ENCODE measurements around the gene ETS1. TPM values are rescaled to one million over a fixed set of nuclear protein-coding genes. Genes with fewer than 3 reads are reported as not detected.
A peak's percentile ranks its signal among the peaks of the same experiment; 100 is the strongest.

ETS1 gene
- total and polyA plus RNA-seq, 5 donors from 2014 or later, result 489 to 1,033 (median 577) TPM

GRCh38 chr11:128497776-128498095 lies 89.6 kb downstream of the ETS1 start:
- Mint-ChIP-seq H3K9me3 (no peaks in the 10 kb centered on the region), H3K27ac (peak overlapping the region; percentile 61 to 98 (median 74)), H3K27me3 (no peaks in the 10 kb centered on the region), H3K4me1 (peaks cover 60 to 98% (median 88%) of the 10 kb centered on the region in 4 donors), H3K36me3 (peaks cover 70% of the 10 kb centered on the region), H3K4me3 (peak overlapping the region; percentile 87 to 98 (median 94))
- Histone ChIP-seq H3K4me3 (ENCODE audit: low read depth, low read length) (peak overlapping the region; percentile 100), H3K36me3 (ENCODE audit: control insufficient read depth, insufficient read depth, low read length) (peaks cover 83% of the 10 kb centered on the region), H3K27ac (ENCODE audit: insufficient read depth, low read length, poor library complexity, severe bottlenecking) (peak overlapping the region; percentile 97), H3K4me1 (ENCODE audit: control insufficient read depth, insufficient read depth, low read length, poor library complexity, severe bottlenecking) (peaks cover 100% of the 10 kb centered on the region), H3K27me3 (ENCODE audit: control insufficient read depth, insufficient read depth, low read length) (no peaks in the 10 kb centered on the region), H3K9me3 (ENCODE audit: control insufficient read depth in 2 of 2, low read length in 2 of 2) (no peaks in the 10 kb centered on the region)
- ATAC-seq (ENCODE audit: low read depth in 2 of 2) (no peak), DNase-seq (no peak)

DNA sequence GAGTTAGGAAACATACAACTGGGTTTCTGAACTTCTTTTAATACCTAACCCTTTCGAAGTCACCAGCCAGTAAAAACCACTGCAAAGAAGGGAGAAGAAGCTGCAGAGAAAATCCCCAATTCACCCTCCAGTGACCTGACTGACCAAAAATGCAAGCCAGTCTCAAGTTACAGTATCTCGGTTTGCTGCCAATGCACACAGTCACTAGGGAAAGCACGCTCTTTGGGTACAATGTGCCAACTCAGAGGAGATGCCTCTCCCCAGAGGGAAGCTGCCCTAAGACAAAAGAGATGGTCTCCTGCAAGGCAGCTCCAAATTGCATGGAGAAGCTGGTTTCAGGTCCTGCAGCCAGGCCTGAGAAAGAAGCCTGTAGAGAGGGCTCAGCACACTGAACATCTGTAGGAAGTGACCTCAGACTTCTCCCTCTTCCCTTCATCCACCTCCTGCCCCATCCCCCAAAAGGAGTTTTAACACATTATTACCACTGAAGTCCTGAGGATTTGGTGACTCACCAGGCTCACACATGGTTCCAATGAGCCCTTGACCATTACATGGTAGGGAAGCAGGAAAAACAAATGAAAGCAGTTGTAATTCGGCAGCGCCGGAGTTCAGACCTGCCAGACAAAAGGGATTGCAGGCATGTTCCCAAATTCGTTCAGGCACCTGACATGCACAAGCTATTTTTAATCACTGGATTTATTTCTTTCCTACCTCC lies 90.1 kb downstream of the ETS1 start:
- ATAC-seq (ENCODE audit: low read depth in 2 of 2) (no peak), DNase-seq (peak in 1 of 3 donors; percentile 40)

GRCh38 chr11:128496692-128497060 lies 90.7 kb downstream of the ETS1 start:
- Histone ChIP-seq H3K27ac (ENCODE audit: insufficient read depth, low read length, poor library complexity, severe bottlenecking) (peak overlapping the region; percentile 97), H3K4me1 (ENCODE audit: control insufficient read depth, insufficient read depth, low read length, poor library complexity, severe bottlenecking) (peaks cover 100% of the 10 kb centered on the region), H3K4me3 (ENCODE audit: low read depth, low read length) (peak overlapping the region; percentile 100), H3K36me3 (ENCODE audit: control insufficient read depth, insufficient read depth, low read length) (peaks cover 82% of the 10 kb centered on the region), H3K27me3 (ENCODE audit: control insufficient read depth, insufficient read depth, low read length) (no peaks in the 10 kb centered on the region), H3K9me3 (ENCODE audit: control insufficient read depth in 2 of 2, low read length in 2 of 2) (no peaks in the 10 kb centered on the region)
- Mint-ChIP-seq H3K27me3 (no peaks in the 10 kb centered on the region), H3K36me3 (peaks cover 74% of the 10 kb centered on the region), H3K4me1 (peaks cover 66 to 98% (median 89%) of the 10 kb centered on the region in 4 donors), H3K4me3 (peak overlapping the region; percentile 87 to 98 (median 94)), H3K9me3 (no peaks in the 10 kb centered on the region), H3K27ac (peak overlapping the region; percentile 74 to 98 (median 97))
- DNase-seq (no peak), ATAC-seq (ENCODE audit: low read depth in 2 of 2) (no peak)

More for the DNA sequence above, 90.1 kb downstream of the ETS1 start:
- H3K4me1 Mint-ChIP-seq, result peaks cover 65 to 98% (median 89%) of the 10 kb centered on the region in 4 donors
- H3K27ac Mint-ChIP-seq, result peak overlapping the region; percentile 74 to 98 (median 97)
- Histone ChIP-seq H3K4me3 (ENCODE audit: low read depth, low read length) (peak overlapping the region; percentile 100), H3K9me3 (ENCODE audit: control insufficient read depth in 2 of 2, low read length in 2 of 2) (no peaks in the 10 kb centered on the region), H3K27ac (ENCODE audit: insufficient read depth, low read length, poor library complexity, severe bottlenecking) (peak overlapping the region; percentile 97), H3K4me1 (ENCODE audit: control insufficient read depth, insufficient read depth, low read length, poor library complexity, severe bottlenecking) (peaks cover 100% of the 10 kb centered on the region), H3K36me3 (ENCODE audit: control insufficient read depth, insufficient read depth, low read length) (peaks cover 83% of the 10 kb centered on the region), H3K27me3 (ENCODE audit: control insufficient read depth, insufficient read depth, low read length) (no peaks in the 10 kb centered on the region)
- H3K4me3 Mint-ChIP-seq, result peak overlapping the region; percentile 87 to 98 (median 94)
- no peaks in the 10 kb centered on the region for H3K27me3 Mint-ChIP-seq
- H3K36me3 Mint-ChIP-seq, result peaks cover 75% of the 10 kb centered on the region
- no peaks in the 10 kb centered on the region for H3K9me3 Mint-ChIP-seq

DNA sequence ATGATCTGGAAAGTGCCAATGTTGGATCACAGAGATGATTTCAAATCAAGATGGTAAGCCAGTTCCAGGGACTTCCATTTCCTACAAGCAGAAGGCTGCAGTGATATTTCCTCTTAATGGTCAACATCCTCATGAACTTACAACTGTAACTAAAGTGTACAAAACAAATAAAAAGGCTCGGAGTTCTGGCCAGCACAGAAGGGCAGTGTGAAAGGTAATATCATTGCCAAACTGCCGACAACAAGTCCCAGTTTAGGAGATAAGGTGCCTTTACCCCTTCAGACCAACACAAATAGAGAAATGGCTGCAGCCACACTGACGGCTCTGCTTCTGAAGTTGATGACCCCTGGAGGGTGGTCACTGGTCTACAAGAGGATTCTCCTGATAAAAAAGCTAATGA lies 91.1 kb downstream of the ETS1 start:
- no peak for ATAC-seq (ENCODE audit: low read depth in 2 of 2)
- Mint-ChIP-seq H3K4me1 (peaks cover 66 to 98% (median 89%) of the 10 kb centered on the region in 4 donors), H3K27me3 (no peaks in the 10 kb centered on the region), H3K27ac (peak overlapping the region; percentile 74 to 98 (median 97)), H3K36me3 (peaks cover 74% of the 10 kb centered on the region), H3K9me3 (no peaks in the 10 kb centered on the region), H3K4me3 (peak overlapping the region; percentile 87 to 98 (median 94))
- H3K27ac ChIP-seq (ENCODE audit: insufficient read depth, low read length, poor library complexity, severe bottlenecking), result peak overlapping the region; percentile 97
- no peaks in the 10 kb centered on the region for H3K9me3 ChIP-seq (ENCODE audit: control insufficient read depth in 2 of 2, low read length in 2 of 2)
- H3K27me3 ChIP-seq (ENCODE audit: control insufficient read depth, insufficient read depth, low read length), result no peaks in the 10 kb centered on the region
- H3K4me1 ChIP-seq (ENCODE audit: control insufficient read depth, insufficient read depth, low read length, poor library complexity, severe bottlenecking), result peaks cover 100% of the 10 kb centered on the region
- peak overlapping the region; percentile 100 for H3K4me3 ChIP-seq (ENCODE audit: low read depth, low read length)
- DNase-seq, result peak in 1 of 3 donors; percentile 34
- peaks cover 82% of the 10 kb centered on the region for H3K36me3 ChIP-seq (ENCODE audit: control insufficient read depth, insufficient read depth, low read length)

DNA sequence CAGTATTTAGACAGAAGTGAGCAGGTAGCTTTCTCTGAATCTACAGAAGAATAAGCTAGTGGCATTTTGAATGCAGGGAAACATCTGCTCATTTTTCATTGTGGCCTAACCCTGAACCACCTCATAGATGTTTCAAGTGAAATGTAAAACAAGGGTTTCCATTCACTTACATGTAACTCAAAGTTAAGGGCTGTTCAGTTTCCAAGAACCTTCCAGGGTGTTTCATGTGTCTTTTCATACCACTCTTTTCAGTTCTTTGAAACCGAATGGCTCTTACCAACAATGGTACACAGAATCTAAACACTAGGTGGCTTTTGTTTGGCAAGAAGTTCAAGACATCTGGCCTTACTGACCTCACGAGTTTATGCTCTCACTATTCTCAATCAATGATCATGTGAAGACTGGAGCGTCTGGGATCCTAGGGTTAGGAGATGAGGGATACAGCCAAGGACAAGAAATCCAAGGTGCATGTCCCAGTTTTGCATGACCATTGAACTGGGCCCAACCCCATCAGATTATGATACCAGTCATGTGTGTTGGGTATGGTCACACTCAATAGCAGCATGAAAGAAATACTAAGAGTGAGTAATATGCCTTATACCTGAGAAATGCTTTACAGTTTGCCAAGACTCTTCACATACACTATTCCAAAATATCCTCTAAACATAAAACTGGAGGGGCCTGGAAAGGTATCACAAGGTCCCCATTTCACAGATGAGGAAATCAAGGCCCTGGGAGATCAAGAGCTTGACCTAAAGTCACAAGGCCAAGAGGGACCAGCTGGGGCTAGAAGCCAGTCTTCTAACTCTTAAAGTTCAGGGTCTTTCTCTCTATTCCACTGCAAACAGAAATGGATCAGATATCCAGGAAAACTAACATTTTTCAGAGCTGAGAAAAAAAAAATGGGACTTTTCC lies 92.7 kb downstream of the ETS1 start:
- peaks cover 100% of the 10 kb centered on the region for H3K4me1 ChIP-seq (ENCODE audit: control insufficient read depth, insufficient read depth, low read length, poor library complexity, severe bottlenecking)
- peak; percentile 70 to 78 for ATAC-seq (ENCODE audit: low read depth in 2 of 2)
- peaks cover 81% of the 10 kb centered on the region for H3K36me3 ChIP-seq (ENCODE audit: control insufficient read depth, insufficient read depth, low read length)
- peak overlapping the region; percentile 100 for H3K4me3 ChIP-seq (ENCODE audit: low read depth, low read length)
- Mint-ChIP-seq H3K4me1 (peaks cover 70 to 100% (median 91%) of the 10 kb centered on the region in 4 donors), H3K36me3 (peaks cover 73% of the 10 kb centered on the region), H3K9me3 (no peaks in the 10 kb centered on the region), H3K4me3 (peak overlapping the region; percentile 87 to 98 (median 94)), H3K27ac (peak overlapping the region; percentile 74 to 98 (median 97)), H3K27me3 (no peaks in the 10 kb centered on the region)
- DNase-seq, result peak in 1 of 3 donors; percentile 89
- H3K27ac ChIP-seq (ENCODE audit: insufficient read depth, low read length, poor library complexity, severe bottlenecking), result peak overlapping the region; percentile 97
- no peaks in the 10 kb centered on the region for H3K9me3 ChIP-seq (ENCODE audit: control insufficient read depth in 2 of 2, low read length in 2 of 2)
- H3K27me3 ChIP-seq (ENCODE audit: control insufficient read depth, insufficient read depth, low read length), result no peaks in the 10 kb centered on the region

DNA sequence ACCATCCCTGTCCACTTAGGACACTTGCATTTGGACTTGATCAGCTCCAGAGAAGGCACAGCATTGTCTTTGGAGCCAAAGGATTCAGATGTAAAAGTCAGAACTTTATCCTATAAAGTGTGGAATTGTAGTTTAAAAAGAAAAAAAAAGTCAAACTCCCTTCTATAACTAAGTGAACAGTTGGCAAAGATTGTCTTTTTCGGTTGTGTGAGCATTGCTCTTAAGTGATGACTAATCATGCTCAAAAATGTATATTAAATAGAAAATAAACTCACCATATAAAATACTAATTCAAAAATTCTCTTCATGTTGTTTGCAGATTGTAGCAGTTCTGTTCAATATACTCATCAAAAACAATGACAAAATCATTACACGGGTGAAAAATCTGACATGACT lies 93.8 kb downstream of the ETS1 start:
- no peaks in the 10 kb centered on the region for H3K27me3 ChIP-seq (ENCODE audit: control insufficient read depth, insufficient read depth, low read length)
- Mint-ChIP-seq H3K27ac (peak overlapping the region; percentile 56 to 98 (median 89)), H3K27me3 (no peaks in the 10 kb centered on the region), H3K36me3 (peaks cover 73% of the 10 kb centered on the region), H3K4me1 (peaks cover 65 to 100% (median 91%) of the 10 kb centered on the region in 4 donors), H3K4me3 (peak overlapping the region; percentile 69 to 98 (median 78)), H3K9me3 (no peaks in the 10 kb centered on the region)
- H3K36me3 ChIP-seq (ENCODE audit: control insufficient read depth, insufficient read depth, low read length), result peaks cover 82% of the 10 kb centered on the region
- no peak for ATAC-seq (ENCODE audit: low read depth in 2 of 2)
- H3K4me1 ChIP-seq (ENCODE audit: control insufficient read depth, insufficient read depth, low read length, poor library complexity, severe bottlenecking), result peaks cover 100% of the 10 kb centered on the region
- no peak for DNase-seq
- H3K9me3 ChIP-seq (ENCODE audit: control insufficient read depth in 2 of 2, low read length in 2 of 2), result no peaks in the 10 kb centered on the region
- H3K4me3 ChIP-seq (ENCODE audit: low read depth, low read length), result peak overlapping the region; percentile 100
- H3K27ac ChIP-seq (ENCODE audit: insufficient read depth, low read length, poor library complexity, severe bottlenecking), result peak overlapping the region; percentile 97

DNA sequence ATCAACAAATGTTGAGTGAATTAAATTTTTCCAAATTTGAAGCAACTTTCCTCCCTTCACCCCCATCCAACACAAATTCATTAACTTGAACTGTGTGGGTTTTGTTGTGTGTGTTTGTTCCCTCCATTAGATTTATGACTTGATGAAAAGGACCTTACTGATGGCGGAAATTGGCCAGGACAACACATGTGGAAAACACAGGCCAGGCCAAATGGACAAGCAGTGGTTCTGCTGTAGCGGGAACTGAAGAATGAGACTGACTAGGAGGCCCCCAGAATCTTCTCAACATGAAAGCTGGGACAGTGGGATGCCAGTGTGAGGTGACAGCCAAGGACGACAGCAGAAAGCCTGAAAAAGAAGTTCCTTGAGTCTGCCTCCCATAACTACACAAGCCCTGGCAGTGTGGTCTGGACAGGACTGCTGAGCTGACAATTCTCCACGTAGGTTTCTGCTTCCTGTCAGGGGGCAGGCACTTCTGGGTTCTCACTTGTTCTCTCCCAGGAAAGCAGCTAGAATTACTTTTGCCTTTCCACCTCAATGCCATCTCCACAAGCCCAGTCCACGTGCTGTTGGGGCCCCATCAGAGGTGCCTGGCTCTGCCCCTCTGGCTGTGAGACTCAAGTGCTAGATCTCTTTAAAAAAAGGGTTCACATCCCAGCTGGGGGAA lies 94.3 kb downstream of the ETS1 start:
- DNase-seq, result peak in 1 of 3 donors; percentile 71
- Histone ChIP-seq H3K36me3 (ENCODE audit: control insufficient read depth, insufficient read depth, low read length) (peaks cover 83% of the 10 kb centered on the region), H3K4me1 (ENCODE audit: control insufficient read depth, insufficient read depth, low read length, poor library complexity, severe bottlenecking) (peaks cover 100% of the 10 kb centered on the region), H3K27ac (ENCODE audit: insufficient read depth, low read length, poor library complexity, severe bottlenecking) (peak overlapping the region; percentile 97), H3K9me3 (ENCODE audit: control insufficient read depth in 2 of 2, low read length in 2 of 2) (no peaks in the 10 kb centered on the region), H3K27me3 (ENCODE audit: control insufficient read depth, insufficient read depth, low read length) (no peaks in the 10 kb centered on the region), H3K4me3 (ENCODE audit: low read depth, low read length) (peak overlapping the region; percentile 100)
- H3K9me3 Mint-ChIP-seq, result no peaks in the 10 kb centered on the region
- no peak for ATAC-seq (ENCODE audit: low read depth in 2 of 2)
- no peaks in the 10 kb centered on the region for H3K27me3 Mint-ChIP-seq
- H3K4me3 Mint-ChIP-seq, result peak overlapping the region; percentile 69 to 98 (median 78)
- peaks cover 64 to 100% (median 91%) of the 10 kb centered on the region in 4 donors for H3K4me1 Mint-ChIP-seq
- H3K36me3 Mint-ChIP-seq, result peaks cover 74% of the 10 kb centered on the region
- H3K27ac Mint-ChIP-seq, result peak overlapping the region; percentile 56 to 98 (median 89)

All from CD4-positive, CD25-positive, alpha-beta regulatory T cell (primary cell).